GM13976 (cell line): Measurements from ENCODE around the gene MYO1C.
A peak's percentile ranks its signal among the peaks of the same experiment; 100 is the strongest.

ENCODE experiments used
- DNase-seq: peaks from one replicate; pipeline ENCODE4 v3.0.0; 2012; ENCODE audit warnings: low spot score
- in situ Hi-C: fragments of 300-500 bp; cut with MboI; formaldehyde crosslinking; loops from one replicate; pipeline ENCODE4 v1.12.0; 2022; ENCODE audit warnings: low sequenced_read_pairs, mixed read lengths, inconsistent platforms; ENCODE audit not compliant: unreplicated experiment
- TF ChIP-seq, protein P1 (sequence below): IDR thresholded peaks from 2 replicates; pipeline ENCODE4 v1.5.1; 2012; ENCODE audit warnings: borderline replicate concordance, mild to moderate bottlenecking; ENCODE audit not compliant: insufficient read depth; ENCODE audit errors: extremely low read depth, missing control alignments, control extremely low read depth

Gene MYO1C

DNA sequence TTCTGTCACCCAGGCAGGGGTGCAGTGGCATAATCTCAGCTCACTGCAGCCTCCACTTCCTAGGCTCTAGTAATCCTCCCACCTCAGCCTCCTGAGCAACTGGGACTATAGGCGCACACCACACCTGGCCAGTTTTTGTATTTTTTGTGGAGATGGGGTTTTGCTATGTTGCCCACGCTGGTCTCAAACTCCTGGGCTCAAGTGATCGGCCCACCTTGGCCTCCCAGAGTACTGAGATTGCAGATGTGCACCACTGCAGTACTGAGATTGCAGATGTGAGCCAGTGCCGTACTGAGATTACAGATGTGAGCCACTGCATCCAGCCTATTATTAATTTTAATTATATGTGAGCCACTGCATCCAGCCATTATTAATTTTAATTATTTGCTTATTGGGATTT is 50.3 kb downstream of the MYO1C start:
- in situ Hi-C loops: no loop called here
- no peak for DNase-seq
- TF ChIP-seq, protein P1, sequence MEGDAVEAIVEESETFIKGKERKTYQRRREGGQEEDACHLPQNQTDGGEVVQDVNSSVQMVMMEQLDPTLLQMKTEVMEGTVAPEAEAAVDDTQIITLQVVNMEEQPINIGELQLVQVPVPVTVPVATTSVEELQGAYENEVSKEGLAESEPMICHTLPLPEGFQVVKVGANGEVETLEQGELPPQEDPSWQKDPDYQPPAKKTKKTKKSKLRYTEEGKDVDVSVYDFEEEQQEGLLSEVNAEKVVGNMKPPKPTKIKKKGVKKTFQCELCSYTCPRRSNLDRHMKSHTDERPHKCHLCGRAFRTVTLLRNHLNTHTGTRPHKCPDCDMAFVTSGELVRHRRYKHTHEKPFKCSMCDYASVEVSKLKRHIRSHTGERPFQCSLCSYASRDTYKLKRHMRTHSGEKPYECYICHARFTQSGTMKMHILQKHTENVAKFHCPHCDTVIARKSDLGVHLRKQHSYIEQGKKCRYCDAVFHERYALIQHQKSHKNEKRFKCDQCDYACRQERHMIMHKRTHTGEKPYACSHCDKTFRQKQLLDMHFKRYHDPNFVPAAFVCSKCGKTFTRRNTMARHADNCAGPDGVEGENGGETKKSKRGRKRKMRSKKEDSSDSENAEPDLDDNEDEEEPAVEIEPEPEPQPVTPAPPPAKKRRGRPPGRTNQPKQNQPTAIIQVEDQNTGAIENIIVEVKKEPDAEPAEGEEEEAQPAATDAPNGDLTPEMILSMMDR: no peak

DNA sequence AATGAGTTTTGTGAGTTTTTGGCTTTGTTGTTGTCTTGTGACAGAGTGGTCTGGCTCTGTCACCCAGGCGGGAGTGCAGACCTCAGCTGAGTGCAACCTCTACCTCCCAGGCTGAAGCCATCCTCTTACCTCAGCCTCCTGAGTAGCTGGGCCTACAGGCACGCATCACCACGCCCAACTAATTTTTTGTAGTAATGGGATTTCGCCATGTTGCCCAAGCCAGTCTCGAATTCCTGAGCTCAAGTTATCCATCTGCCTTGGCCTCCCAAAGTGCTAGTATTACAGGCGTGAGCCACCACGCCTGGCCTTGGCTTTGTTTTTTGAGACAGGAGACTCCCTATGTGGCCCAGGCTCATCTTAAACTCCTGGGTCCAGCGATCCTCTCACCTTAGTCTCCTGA is 51.6 kb downstream of the MYO1C start:
- in situ Hi-C loops: no loop called here
- no peak for DNase-seq
- TF ChIP-seq, protein P1: no peak

- TF ChIP-seq, protein P1: no peak
- in situ Hi-C loops: no loop called here
- DNase-seq: no peak
Observed at GRCh38 chr17:1438593-1439083, 53.8 kb downstream of the MYO1C start.

GRCh38 chr17:1435326-1435725 is 57.2 kb downstream of the MYO1C start:
- in situ Hi-C loops: no loop called here
- TF ChIP-seq, protein P1: no peak
- DNase-seq: no peak

DNA sequence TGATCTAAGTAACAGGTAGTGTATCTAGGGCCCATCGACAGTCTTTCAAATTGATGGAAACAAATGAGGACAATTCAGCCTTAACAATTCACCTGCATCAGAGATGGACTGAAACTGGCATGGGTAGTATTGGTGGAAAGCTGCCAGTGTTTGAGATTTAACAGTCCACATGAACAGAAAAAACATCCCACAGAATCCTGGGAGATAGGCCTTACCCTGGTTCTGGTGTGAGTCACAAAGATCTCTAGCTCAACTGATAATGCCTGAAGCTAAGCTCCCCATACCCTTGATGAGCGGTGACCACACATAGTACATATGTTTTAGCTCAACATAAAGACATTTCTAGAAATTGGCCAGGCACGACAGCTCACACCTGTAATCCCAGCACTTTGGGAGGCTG is 58.3 kb downstream of the MYO1C start:
- in situ Hi-C loops: no loop called here
- TF ChIP-seq, protein P1: no peak
- no peak for DNase-seq

GRCh38 chr17:1431631-1432104 is 60.8 kb downstream of the MYO1C start:
- in situ Hi-C loops: no loop called here
- peak; percentile 63 for DNase-seq
- TF ChIP-seq, protein P1: no peak

DNA sequence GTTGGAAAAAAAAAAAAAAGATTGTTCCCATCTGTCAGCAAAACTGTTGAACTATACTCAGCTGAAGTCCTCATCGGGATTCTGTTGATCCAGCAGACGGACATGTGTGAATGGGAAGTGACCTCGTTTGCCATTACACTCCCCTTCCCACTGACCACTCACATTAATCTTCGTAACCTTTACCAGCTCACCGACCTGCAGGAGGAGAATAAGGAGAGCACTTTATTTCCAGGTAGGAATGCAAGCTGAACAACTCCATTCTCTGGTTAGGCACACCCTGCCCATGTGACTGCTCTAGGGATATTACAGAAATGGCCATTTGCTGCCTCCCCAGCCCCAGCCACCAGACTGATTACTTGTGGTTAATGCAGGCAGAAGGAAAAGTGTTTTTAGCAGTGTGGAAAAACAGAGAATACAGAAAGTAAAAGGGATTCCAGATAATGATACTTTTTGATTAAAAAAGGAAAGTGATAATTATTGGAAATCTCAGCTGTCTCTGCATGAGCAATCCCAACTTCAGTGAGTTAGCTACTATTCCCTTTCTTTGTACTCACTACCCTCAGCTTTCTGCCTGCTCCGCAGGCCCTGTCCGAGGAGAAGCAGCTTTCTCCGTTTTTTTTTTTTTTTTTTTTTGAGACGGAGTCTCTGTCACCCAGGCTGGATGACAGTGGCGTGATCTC is 68.9 kb downstream of the MYO1C start:
- in situ Hi-C loops: no loop called here
- DNase-seq: no peak
- TF ChIP-seq, protein P1: no peak
